Left forelimb (tissue), 1 donor: ENCODE results near the gene DAZAP1.
A peak's percentile ranks its signal among the peaks of the same experiment; 100 is the strongest.

ENCODE experiments used
- DNase-seq: peaks from one replicate; pipeline ENCODE4 v3.0.0-alpha.2; 2018; ENCODE audit warnings: low spot score

Gene DAZAP1

DNA sequence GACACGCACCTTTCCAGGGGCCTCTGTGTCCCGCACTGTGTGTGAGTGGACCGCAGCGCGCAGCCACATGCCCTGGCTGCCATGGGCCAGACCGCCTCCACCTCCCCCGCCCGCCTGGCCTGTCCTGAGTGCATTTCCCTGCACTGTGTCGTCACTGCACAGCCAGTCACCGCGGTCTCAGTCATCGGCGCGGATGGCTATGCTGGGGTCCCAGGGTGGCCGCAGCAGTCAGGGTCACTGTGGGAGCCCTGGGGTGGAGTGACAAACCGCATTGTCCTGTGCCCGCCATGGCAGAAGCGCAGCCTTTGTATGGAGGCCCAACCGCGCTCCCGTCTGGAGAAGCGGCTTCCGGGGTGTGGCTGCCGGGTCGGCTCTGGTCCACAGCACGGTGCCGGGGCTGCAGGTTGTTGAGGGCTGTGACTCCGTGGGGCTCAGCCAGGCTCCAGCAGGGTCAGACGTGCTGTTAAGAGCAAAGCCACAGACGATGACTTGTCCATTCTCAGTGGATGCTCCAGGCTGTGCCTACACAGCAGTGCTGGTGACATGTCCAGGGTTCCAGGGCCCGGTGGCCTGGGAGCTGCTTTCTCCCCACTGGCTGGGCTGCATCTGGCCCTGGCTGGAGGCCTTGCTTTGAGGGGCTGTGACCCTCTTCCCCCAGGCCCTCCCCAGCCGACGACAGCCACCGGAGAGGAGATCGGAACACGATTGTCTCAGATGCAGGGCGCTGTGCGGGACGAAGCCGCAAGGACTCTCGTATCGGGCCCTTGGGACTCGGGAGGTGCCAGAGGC, 30.0 kb upstream of the DAZAP1 start:
- no peak for DNase-seq

DNA sequence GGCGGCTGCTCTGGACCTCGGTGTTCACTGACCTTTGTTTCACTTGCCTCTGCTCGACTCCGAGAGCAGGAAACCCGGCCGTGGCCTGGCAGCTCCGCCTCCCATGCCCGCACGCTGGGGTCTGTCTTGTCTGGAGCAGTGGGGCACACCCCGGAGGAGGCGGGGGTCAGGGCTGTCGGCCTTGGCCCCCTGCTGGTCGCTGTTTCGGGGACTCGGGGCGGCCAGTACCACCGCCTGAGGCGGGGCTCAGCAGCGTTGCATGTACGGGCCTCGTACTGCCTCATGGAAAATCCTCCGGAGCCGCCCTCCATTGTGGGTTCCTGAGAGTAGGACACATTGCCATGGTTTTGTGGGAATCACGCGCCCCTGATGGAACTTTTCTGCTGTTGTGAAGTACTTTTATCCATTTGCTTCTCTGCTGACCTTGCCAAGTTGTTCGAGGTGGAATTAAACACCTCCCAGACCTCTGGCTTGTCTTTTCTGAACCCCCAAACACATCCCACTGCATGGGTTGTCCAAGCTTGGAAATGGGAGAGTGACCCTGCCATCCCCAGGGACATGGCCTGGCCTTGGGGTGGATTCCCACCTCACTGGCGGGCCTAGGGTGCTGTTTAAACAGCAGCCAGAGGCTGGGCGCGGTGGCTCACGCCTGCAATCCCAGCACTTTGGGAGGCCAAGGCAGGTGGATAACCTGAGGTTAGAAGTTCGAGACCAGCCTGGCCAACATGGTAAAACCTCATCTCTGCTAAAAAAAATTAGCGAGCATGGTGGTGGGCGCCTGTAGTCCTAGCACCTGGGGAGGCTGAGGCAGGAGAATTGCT, 29.2 kb upstream of the DAZAP1 start:
- DNase-seq, result no peak

DNA sequence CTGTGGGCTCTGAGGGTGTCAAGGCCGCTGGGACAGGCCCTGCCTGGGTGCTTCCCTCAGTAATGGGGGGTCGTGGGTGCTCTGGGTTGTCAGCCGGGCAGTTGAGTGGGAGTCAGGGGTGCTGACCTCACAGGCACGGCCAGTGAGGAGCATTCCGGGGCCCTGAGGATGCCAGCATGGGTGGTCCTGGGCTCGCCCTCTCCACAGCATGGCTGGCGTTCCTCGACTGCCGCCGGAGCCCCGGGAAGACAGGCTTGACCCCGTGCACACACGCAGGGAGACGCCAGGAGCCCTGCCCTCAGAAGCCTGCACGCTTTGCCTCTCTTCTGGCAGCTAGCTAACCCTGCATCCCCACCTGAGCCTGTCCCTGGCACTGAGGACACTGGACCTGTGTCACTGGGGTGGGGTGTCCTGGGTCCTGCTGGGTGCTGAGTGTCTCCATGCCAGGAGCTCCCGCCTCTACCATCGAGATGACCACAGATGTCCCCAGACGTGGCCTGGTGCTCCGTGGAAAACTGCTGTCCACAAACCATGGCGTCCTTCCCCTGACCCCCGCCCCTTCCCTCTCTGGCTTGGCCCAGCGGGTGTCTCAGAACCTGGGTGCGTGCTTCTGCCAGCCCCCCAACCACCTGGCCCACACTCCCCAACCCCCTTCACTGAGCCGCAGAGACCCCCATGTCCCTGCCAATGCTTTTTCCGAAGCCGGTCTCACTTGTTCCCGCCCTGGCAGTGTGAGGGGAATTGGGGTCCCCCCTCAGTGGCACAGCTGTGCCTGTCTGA, 28.1 kb upstream of the DAZAP1 start:
- no peak for DNase-seq

DNA sequence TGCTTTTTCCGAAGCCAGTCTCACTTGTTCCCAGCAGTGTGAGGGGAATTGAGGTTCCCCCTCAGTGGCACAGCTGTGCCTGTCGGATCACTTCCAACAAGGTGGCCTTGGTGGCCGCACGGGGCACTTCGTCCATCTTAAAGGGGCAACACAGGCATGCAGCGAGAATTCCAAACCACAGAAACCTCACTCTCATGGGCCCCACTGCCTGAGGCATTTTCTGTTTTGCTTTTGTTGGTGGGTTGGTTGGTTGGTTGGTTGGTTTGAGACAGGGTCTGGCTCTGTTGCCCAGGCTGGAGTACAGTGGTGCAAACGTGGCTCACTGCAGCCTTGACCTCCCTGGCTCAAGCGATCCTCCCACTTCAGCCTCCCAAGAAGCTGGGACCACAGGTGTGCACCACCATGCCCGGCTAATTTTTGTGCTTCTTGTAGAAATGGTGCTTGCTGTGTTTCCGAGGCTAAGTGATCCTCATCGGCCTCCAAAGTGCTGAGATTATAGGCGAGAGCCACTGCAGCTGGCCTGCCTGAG, 27.4 kb upstream of the DAZAP1 start:
- no peak for DNase-seq

DNA sequence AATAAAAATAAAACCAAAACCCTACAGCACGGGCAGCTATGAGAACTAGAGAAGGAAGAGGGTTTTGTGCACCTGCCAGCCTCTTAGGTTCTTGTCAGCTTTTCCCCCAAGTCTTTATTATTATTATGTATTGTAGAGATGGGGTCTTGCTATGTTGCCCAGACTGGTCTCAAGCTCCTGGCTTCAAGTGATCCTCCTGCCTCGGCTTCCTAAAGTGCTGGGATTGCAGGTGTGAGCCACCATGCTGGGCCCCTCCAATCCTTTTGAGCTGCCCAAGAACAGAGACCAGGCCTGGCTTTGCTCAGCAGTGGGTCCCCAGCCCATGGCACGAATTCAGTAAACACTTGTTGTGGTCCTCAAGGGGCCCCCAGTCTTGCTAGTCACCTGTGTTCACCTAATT, 25.1 kb upstream of the DAZAP1 start:
- DNase-seq, result no peak

DNA sequence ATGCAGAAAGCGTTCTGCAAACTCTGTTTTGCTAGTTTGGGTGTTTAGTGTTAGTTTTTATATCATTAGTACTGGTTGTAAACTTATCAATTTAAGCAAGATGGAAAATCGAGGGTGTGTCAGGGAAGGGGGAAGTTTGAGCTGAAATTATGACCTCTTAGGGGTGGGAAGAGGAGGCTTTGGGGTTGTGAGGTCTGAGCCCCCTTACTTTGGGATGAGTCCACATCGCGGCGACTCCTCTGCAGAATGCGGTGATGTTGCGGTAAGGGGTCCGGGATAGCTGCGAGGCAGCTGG, 24.4 kb upstream of the DAZAP1 start:
- no peak for DNase-seq

DNA sequence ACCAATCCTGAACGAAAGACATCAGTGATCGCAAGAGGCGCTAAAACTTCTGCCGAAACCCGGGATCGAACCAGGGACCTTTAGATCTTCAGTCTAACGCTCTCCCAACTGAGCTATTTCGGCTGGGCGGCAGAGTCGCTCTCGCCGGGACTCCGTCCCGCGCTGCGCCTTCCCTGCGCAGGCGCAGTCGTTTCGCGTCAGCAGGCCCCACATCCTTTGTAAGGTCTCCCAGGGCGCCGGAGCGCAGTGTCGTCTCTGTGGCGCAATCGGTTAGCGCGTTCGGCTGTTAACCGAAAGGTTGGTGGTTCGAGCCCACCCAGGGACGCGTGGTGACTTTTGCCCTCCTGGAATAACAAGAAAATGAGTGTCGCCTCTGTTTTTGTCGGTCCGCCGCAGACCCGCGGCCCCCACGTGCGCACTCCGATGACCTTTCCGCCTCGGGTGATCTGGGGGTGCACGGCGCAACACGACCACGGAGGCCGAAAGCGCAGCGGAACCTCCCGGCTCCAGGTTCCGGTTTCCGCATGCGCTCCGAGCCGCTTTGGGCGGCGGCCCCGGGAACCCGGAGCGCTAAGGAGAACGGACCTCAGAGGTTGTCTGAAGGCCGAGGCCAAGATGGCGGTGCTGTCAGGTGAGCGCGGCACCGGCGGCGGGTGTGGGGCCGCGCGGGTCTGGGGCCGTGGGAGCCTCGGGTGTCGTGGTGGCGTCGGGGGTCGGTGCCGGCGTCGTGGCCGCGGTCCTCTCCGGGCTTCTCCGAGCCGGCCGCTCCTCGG, 23.9 kb upstream of the DAZAP1 start, which contains the start of gene NDUFS7:
Gene NDUFS7 (plus strand): TSS at position 596 of the 773 bp plus-strand sequence. CDS start 20 bp downstream, at position 616.
- peak; percentile 98 for DNase-seq

DNA sequence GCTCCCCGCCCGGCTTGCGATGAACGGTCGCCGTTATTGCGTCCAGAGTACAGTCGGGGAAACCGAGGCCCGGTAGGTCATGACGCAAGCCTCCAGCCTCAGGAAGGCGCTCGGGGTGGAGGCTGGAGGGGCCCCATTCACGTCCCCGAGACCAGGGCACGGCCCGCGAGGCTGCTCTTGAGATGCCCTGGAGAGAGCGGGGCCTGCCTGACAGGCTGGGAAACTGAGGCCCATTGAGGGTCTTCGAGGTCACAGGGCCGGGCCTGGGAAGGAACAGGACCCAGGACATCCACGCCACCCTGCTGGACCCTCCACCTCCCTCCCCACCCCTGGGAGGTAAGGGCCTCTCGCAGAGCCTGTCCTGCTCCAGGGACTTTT, 23.3 kb upstream of the DAZAP1 start:
- DNase-seq, result no peak

DNA sequence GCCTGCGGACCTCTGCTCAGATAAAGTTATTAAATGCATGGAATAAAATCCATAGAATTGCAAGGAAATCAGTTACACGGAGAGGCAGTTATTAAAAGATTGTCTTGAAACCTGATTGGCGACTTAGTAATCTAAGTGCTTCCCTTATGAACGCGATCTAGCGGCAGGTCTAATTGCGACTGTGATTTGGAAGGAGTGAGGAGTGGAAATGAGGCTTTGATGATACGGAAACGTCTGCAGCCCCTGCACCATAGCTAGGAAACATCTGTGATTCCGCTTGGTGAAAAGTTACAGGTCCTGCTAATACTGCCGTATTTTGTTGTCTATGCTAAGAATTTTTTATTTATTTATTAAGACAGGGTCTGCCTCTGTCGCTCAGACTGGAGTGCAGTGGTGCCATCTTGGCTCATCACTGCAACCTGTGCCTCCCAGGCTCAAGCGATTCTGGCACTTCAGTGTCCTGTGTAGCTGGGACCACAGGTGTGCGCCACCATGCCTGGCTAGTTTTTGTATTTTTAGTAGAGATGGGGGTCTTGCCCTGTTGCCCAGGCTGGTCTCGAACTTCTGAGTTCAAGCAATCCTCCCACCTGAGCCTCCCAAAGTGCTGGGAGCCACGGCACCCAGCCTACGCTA, 22.8 kb upstream of the DAZAP1 start:
- DNase-seq, result no peak

DNA sequence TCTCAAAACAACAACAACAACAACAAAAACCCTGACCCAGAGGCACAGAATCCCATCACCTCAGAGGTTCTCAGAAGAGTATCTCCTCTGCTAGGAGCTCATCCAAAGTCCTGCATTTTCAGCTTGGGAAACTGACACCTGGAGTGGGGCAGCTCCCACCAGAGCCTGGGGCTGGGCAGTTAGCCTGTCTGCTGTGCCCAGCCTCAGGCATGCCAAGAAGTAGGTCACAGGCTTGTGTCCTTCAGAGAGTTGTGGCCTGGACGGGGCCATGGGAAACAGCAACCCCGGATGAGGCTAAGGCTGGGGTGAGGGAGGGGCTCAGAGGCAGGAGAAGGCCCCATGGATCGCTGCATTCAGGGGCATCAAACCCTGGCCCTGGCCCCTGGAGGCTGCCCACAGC, 21.6 kb upstream of the DAZAP1 start:
- DNase-seq, result no peak

DNA sequence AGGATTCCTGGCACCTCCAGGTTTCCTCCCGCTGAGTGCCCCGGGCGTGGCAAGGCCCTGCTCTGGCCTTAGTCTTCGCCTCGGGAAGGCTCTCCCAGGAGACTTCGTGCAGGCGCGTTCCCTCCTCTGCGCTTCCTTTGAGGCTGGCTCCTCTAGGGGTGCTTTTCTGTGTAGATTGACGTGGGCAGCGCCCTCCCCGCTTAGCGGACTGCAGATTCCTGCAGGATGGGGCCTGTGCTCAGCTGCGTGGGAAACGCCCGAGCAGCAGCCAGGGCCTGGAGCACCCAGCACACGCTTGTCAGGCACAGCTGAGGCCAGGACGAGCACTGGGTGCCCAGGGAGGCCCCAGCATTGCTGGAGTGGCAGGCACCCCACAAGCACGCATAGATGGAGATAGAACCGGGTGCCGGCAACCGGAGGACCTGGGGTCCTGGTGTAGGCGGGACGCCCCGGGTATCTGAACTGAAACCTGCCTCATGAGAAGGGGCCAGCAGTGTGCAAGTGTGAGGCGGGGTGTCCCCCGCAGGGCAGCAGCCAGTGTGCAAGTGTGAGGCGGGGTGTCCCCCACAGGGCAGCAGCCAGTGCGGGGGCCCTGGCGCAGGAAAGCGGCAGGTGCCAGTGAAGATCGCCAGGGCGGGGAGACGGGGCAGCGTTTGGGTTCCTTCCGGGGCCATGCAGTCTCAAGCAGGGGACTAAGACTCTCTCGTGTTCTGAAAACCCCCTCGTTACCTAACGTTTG, 20.3 kb upstream of the DAZAP1 start:
- DNase-seq, result no peak

DNA sequence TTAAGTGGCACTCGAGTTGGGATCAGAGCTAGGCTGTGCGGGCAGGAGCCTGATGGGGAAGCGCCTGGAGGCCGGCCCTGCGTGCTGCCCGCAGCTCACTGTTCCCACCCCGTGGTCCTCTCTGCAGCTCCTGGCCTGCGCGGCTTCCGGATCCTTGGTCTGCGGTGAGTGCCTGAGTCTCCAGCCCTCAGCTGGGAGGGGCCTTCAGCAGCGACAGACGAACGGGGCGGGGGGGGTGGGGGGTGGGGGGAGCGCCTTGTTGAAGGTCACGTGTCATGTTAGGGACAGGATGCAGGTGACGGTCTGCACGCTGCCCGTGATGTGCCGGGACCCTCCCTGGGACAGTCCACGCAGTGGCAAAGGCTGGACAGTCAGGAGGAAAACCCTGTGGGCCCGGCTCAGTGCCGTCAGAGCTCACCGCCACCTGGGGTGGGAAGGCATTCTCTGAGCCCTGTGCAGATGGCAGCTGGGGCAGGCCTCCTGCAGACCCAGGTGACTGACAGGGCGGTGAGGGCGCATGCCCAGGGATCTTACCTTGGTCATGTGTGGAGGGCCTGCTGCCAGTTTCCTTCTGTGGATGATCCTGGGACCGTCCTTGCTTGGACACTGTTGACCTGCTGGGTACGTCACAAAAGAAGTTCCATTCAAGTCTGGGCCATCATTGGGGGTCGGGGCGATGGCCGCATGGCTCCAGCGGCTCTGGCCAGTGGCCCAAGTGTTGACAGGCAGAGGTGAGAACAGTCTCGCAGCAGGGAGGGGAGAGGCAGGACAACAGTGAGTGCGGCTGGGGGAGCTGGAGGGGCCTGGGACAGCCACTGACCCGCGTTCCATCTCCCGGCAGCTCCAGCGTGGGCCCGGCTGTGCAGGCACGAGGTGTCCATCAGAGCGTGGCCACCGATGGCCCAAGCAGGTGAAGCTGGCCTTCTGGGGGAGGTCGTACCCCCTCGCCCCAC, 19.4 kb upstream of the DAZAP1 start:
- no peak for DNase-seq

DNA sequence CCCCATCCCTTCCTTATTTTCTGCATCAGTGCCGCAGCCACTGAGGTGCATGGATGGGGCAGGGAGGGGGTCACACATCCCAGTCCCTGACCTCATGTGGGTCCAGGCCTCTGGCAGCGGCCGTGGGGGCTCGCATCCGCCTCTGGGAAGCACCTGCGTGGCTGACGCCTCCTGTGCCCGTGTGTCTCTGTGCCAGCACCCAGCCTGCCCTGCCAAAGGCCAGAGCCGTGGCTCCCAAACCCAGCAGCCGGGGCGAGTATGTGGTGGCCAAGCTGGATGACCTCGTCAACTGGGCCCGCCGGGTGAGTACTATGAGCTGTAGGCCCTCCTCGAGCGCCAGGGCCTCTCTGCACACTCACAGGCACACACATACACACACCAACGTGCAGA, 18.8 kb upstream of the DAZAP1 start:
- no peak for DNase-seq

DNA sequence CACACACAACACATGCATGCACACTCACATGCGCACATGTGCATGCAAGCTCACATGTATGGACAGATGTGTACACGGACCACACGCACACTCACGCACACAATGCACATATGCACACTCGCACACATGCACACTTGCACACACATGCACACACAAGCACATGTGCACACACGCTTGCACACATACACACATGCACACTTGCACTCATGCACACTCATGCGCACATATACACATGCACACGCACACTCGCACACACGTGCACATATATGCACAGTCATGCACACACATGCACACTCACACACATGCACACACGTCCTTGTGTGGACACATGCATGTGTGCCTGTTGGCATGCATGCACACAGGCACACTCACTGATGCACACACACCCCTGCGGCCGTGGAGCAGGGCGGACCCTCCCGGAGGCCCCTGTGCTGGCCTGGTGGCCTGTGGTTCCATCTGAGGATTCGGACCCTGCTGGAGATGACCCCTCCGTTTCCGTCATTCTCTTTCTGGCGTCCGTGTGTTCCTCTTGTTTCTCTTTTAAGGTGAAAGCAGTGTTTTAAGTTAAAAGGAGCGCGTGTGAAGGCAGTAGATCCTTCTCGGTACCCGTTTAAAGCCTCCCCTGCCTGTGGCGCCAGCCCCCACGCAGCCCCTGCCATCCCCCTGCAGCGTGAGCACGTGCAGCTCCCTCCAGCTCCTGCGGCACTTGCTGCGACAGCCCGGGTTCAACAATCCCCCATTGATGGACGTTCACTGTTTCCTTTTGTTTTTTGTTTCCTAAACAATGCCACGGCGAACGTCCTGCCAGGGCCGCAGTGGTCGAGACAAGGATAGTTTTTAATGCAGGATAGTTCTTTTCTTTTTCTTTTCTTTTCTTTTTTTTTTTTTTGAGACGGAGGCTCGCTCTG, 18.1 kb upstream of the DAZAP1 start:
- no peak for DNase-seq

DNA sequence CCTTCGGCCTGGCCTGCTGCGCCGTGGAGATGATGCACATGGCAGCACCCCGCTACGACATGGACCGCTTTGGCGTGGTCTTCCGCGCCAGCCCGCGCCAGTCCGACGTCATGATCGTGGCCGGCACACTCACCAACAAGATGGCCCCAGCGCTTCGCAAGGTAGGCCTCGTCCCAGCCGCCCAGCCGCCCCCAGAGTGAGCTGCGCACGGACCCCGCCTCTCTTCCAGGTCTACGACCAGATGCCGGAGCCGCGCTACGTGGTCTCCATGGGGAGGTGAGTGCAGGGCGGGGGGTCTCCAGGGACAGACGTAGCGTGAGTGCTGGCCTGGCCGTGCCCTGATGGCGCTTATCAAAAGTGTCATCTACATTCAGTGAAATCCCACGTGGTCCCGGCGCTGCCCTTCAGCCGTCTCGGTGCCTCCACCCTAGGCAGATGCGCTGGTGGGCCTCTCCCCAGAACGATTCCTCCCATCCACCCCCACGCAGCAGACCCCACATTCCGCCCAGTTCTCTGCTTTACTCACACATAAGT, 16.4 kb upstream of the DAZAP1 start:
- DNase-seq, result no peak

DNA sequence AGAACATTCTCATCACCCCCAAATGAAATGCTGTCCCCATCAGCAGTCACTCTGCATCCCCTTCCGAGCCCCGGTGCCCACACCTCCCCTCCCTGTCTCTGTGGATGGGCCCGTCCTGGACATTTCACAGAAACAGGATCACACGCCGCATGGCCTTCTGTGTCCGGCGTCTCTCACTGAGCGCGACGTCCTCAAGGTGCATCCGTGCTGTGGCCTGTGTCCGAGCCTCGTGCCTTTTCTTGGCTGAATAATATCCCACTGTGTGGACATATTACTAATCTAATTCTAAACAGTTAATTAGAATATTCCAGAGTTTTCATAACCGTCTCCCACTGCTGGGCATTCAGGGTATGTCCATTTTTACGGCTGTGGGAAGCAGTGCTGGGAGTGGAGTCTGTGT, 15.0 kb upstream of the DAZAP1 start:
- no peak for DNase-seq

DNA sequence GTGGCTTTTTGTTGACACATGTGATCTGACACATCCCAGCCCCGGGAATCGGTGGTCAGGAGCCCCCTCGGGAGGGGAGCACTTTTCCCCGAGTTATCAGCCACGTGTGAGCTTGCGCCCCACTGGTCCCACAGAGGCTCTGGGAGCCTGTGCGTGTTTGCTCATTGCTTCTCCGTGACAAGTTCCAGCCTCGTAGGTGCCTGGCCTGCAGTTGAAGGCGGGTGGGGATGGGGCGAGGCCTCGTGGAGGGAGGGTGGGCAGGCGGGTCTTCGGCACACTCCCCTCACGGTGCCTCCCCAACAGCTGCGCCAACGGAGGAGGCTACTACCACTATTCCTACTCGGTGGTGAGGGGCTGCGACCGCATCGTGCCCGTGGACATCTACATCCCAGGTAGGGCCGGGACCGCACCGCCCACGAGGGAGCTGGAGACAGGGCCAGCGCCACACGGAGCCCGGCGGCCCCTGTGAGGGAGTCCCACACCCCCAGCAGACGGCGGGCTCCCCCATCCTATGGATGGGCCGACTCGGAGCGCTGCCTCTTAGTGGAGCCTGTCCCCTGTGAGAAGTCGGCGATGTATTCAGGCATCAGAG, 14.4 kb upstream of the DAZAP1 start:
- DNase-seq, result no peak

DNA sequence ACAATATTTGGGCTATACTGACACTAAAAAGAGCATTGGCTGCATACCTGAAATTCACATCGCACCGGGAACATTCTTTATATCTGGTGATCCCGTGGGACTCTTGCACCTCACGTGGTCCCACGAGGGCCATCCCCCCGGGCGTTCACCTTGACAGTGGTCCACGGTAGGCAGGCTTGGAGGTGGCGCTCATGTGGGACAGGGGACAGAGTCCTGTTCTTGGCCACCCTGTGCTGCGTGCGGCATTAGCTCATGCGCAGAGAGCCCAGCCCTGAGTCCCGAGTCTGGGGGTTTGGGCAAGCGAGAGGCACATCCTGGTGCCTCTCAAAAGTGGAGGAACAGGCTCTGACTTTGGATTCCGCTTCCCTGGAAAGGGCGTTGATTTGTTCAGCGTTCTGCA, 13.5 kb upstream of the DAZAP1 start:
- DNase-seq, result no peak
